ENCODE measurements around the gene CHMP1A. TPM values are rescaled to one million over a fixed set of nuclear protein-coding genes. Genes with fewer than 3 reads are reported as not detected.

Gene CHMP1A
- total RNA-seq, 1 experiment from 2014 or later: 159 TPM

DNA sequence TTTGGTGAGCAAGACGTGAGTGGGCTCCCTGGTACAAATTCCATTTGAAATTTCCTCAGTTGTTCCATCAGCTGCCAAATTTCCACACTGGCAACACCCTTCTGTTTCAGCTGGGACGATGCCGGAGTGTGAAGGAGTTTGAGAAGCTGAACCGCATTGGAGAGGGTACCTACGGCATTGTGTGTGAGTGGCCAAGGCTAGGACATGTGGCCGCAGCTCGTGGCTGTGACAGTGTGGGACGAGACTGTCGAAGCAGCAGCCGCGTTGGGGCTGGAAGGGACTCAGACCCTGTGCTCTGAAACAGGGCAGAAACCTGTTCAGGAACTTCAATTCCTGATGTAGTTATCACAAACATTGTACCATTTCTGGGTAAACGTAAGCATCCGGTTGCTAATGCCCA is 31.6 kb upstream of the CHMP1A start:
- H3K36me3 ChIP-seq (ENCODE audit: control insufficient read depth, insufficient read depth, low read length): peaks cover 13% of the 10 kb centered on the region
- H3K4me3 Mint-ChIP-seq (ENCODE audit: unreplicated experiment): no peak overlapping the region
- H3K4me1 ChIP-seq: peaks cover 10% of the 10 kb centered on the region
- ChIA-PET POLR2A (no interaction called here), CTCF (interaction anchor here (1.7 kb wide), 1 partner anchor 11 kb away, joined by 4 read pairs; no protein-coding TSS in a partner anchor)
- no peaks in the 10 kb centered on the region for H3K27me3 ChIP-seq (replicated peaks; ENCODE audit: control insufficient read depth, insufficient read depth, low read length)
- peaks cover 10% of the 10 kb centered on the region for H3K9me3 Mint-ChIP-seq (ENCODE audit: unreplicated experiment)
- H3K27ac Mint-ChIP-seq (ENCODE audit: unreplicated experiment): no peak overlapping the region
- TF ChIP-seq, protein P1, sequence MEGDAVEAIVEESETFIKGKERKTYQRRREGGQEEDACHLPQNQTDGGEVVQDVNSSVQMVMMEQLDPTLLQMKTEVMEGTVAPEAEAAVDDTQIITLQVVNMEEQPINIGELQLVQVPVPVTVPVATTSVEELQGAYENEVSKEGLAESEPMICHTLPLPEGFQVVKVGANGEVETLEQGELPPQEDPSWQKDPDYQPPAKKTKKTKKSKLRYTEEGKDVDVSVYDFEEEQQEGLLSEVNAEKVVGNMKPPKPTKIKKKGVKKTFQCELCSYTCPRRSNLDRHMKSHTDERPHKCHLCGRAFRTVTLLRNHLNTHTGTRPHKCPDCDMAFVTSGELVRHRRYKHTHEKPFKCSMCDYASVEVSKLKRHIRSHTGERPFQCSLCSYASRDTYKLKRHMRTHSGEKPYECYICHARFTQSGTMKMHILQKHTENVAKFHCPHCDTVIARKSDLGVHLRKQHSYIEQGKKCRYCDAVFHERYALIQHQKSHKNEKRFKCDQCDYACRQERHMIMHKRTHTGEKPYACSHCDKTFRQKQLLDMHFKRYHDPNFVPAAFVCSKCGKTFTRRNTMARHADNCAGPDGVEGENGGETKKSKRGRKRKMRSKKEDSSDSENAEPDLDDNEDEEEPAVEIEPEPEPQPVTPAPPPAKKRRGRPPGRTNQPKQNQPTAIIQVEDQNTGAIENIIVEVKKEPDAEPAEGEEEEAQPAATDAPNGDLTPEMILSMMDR (IDR thresholded peaks at IDR 0.05; ENCODE audit: insufficient read depth in 1 of 2, low read depth in 1 of 2, low read length in 1 of 2, severe bottlenecking in 1 of 2, unreplicated experiment in 1 of 2): no peak
- H3K27me3 Mint-ChIP-seq (ENCODE audit: insufficient read depth, unreplicated experiment): no peaks in the 10 kb centered on the region
- H3K9me3 ChIP-seq: peaks cover 6% of the 10 kb centered on the region; the same call in 1 of the 2 replicates
- H3K4me1 Mint-ChIP-seq (ENCODE audit: low read depth, unreplicated experiment): peaks cover 6% of the 10 kb centered on the region
- no TSS peak for BruUV-seq (replicated peaks)
- H3K4me3 ChIP-seq (ENCODE audit: low read depth, low read length): no peak overlapping the region
- DNase-seq: no peak
- peaks cover 81% of the 10 kb centered on the region for H3K36me3 Mint-ChIP-seq (ENCODE audit: insufficient read depth, unreplicated experiment)
- intact Hi-C loops (cut with micrococcal nuclease; ENCODE audit: unreplicated experiment): no loop called here

DNA sequence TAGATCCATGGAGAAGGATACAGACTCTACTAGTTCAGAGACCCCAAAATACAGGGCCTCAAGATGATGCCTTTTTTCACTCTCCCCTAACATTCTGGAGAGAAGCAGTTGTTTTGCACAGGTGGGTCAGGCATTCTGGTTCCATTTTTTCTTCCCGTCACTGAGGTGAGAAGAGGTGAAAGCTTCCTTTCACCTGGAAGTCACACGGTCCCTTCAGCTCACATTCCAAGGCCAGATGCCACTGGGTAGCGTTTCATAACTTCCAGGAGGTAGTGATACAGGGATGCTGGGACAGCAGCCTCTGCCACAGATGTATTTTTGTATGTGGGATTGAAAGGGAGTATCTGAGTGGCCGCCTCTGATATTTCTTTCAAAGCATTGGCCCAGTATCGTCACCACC is 30.9 kb upstream of the CHMP1A start:
- Histone ChIP-seq H3K27me3 (replicated peaks; ENCODE audit: control insufficient read depth, insufficient read depth, low read length) (no peaks in the 10 kb centered on the region), H3K36me3 (ENCODE audit: control insufficient read depth, insufficient read depth, low read length) (peaks cover 13% of the 10 kb centered on the region), H3K4me1 (peaks cover 10% of the 10 kb centered on the region), H3K9me3 (peaks cover 9% of the 10 kb centered on the region; the same call in 1 of the 2 replicates), H3K4me3 (ENCODE audit: low read depth, low read length) (no peak overlapping the region)
- ChIA-PET CTCF (interaction anchor here (1.7 kb wide), 1 partner anchor 12 kb away, joined by 4 read pairs; no protein-coding TSS in a partner anchor), POLR2A (interaction anchor here (0.6 kb wide), 1 partner anchor 13 kb away, joined by 3 read pairs; the partner anchor contains the start of gene SPATA2L)
- intact Hi-C loops (cut with micrococcal nuclease; ENCODE audit: unreplicated experiment): no loop called here
- H3K9me3 Mint-ChIP-seq (ENCODE audit: unreplicated experiment): peaks cover 10% of the 10 kb centered on the region
- TF ChIP-seq, protein P1 (IDR thresholded peaks at IDR 0.05; ENCODE audit: insufficient read depth in 1 of 2, low read depth in 1 of 2, low read length in 1 of 2, severe bottlenecking in 1 of 2, unreplicated experiment in 1 of 2): no peak
- peak overlapping the region; percentile 71 for H3K4me3 Mint-ChIP-seq (ENCODE audit: unreplicated experiment)
- peaks cover 6% of the 10 kb centered on the region for H3K4me1 Mint-ChIP-seq (ENCODE audit: low read depth, unreplicated experiment)
- no TSS peak for BruUV-seq (replicated peaks)
- no peaks in the 10 kb centered on the region for H3K27me3 Mint-ChIP-seq (ENCODE audit: insufficient read depth, unreplicated experiment)
- peaks cover 80% of the 10 kb centered on the region for H3K36me3 Mint-ChIP-seq (ENCODE audit: insufficient read depth, unreplicated experiment)
- no peak for DNase-seq
- H3K27ac Mint-ChIP-seq (ENCODE audit: unreplicated experiment): peak overlapping the region; percentile 77

DNA sequence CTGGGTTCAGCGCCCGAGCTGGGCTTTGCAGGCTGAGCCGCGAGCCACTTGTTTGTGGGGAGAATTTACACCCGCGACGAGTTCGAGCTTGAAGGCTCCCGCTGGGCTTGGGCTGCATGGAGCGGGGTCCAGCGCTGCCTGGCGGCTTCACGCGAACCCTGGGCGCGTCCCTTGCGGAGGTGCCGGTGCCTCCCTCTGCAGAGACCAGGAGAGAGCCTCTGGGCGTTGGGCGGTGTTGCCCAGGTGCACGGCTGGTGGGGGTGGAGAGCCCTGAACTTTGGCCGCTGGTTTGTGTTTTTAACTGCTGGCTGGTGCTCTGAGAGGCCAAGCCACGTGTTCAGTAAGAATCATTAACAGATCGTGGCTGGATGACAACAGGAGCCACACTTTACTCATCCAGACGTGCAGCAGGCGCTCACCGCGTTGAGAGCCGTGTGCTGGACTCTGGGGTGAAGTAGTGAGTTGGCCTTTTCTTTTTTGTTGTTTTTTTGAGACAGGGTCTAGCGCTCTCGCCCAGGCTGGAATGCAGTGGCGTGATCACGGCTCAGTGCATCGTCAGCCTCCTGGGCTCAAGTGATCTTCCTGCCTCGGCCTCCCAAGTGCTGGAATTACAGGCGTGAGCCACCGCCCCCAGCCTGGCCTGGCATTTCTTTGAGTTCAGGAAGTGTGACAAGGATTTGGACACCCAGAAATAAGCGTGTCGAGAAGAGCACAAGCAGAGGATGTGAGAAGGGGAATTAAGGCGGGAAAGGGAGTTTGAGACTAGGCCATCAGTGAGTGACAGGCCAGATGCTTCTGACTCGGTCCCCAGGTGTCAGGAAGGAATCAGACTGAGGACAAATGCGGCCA is 29.8 kb upstream of the CHMP1A start:
- H3K9me3 ChIP-seq: peaks cover 9% of the 10 kb centered on the region; the same call in 1 of the 2 replicates
- Mint-ChIP-seq H3K9me3 (ENCODE audit: unreplicated experiment) (peaks cover 14% of the 10 kb centered on the region), H3K4me3 (ENCODE audit: unreplicated experiment) (peak overlapping the region; percentile 71), H3K36me3 (ENCODE audit: insufficient read depth, unreplicated experiment) (peaks cover 72% of the 10 kb centered on the region), H3K4me1 (ENCODE audit: low read depth, unreplicated experiment) (peaks cover 6% of the 10 kb centered on the region), H3K27me3 (ENCODE audit: insufficient read depth, unreplicated experiment) (no peaks in the 10 kb centered on the region), H3K27ac (ENCODE audit: unreplicated experiment) (peak overlapping the region; percentile 77)
- H3K36me3 ChIP-seq (ENCODE audit: control insufficient read depth, insufficient read depth, low read length): peaks cover 12% of the 10 kb centered on the region
- peak; percentile 95 for DNase-seq
- POLR2A ChIA-PET: interaction anchor here (1.0 to 1.5 kb wide), 3 partner anchors 13 to 33 kb away, joined by 4 to 14 read pairs (median 6); partner anchors contain the start of genes CHMP1A, SPATA33 and VPS9D1
- CTCF ChIA-PET: interaction anchor here (1.4 to 1.9 kb wide), 2 partner anchors 13 to 88 kb away, joined by 4 to 11 read pairs; partner anchors contain the start of gene SPATA2L
- TF ChIP-seq, protein P1 (IDR thresholded peaks at IDR 0.05; ENCODE audit: insufficient read depth in 1 of 2, low read depth in 1 of 2, low read length in 1 of 2, severe bottlenecking in 1 of 2, unreplicated experiment in 1 of 2): no peak
- intact Hi-C loops (cut with micrococcal nuclease; ENCODE audit: unreplicated experiment): loop anchor here (1.0 to 2.0 kb wide), 2 partner anchors 13 to 29 kb away; no protein-coding TSS in a partner anchor
- no peaks in the 10 kb centered on the region for H3K27me3 ChIP-seq (replicated peaks; ENCODE audit: control insufficient read depth, insufficient read depth, low read length)
- H3K4me3 ChIP-seq (ENCODE audit: low read depth, low read length): peak overlapping the region; percentile 93
- H3K4me1 ChIP-seq: peaks cover 10% of the 10 kb centered on the region
- BruUV-seq (replicated peaks): TSS peak; percentile 65

Measured in Caco-2 (cell line).